ENCODE results near the gene ADD2.

The ADD2 gene

DNA sequence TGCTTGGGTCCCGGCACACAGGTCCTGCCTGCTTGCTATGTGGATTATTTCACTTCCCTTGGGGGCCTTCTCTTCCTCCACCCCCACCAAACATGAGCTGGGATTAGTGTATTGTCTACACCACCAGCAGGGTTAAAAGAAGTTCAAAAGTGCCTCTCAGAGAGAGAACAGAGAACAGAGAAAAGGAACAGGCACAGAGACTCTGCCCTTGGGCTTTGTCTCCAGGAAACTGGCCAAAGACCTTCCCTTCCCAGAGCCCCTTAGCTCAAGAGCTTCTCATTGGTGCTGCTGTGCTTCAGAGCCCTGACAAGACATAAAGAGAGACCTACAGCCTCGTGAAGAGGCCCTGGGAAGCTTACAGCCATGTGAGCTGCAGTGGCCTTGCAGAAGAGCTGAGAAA is 29.5 kb upstream of the ADD2 start:
- Histone ChIP-seq H3K4me3 (ENCODE audit: low read depth, low read length) (no peak overlapping the region), H3K27me3 (ENCODE audit: insufficient read depth, low read depth, severe bottlenecking) (no peaks in the 10 kb centered on the region), H3K27ac (no peak overlapping the region), H3K9me3 (ENCODE audit: severe bottlenecking) (peaks cover 10% of the 10 kb centered on the region), H3K36me3 (no peaks in the 10 kb centered on the region)
- DNase-seq: no peak
- TF ChIP-seq, protein P1, sequence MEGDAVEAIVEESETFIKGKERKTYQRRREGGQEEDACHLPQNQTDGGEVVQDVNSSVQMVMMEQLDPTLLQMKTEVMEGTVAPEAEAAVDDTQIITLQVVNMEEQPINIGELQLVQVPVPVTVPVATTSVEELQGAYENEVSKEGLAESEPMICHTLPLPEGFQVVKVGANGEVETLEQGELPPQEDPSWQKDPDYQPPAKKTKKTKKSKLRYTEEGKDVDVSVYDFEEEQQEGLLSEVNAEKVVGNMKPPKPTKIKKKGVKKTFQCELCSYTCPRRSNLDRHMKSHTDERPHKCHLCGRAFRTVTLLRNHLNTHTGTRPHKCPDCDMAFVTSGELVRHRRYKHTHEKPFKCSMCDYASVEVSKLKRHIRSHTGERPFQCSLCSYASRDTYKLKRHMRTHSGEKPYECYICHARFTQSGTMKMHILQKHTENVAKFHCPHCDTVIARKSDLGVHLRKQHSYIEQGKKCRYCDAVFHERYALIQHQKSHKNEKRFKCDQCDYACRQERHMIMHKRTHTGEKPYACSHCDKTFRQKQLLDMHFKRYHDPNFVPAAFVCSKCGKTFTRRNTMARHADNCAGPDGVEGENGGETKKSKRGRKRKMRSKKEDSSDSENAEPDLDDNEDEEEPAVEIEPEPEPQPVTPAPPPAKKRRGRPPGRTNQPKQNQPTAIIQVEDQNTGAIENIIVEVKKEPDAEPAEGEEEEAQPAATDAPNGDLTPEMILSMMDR (IDR thresholded peaks at IDR 0.05; ENCODE audit: low read depth, low read length): no peak

DNA sequence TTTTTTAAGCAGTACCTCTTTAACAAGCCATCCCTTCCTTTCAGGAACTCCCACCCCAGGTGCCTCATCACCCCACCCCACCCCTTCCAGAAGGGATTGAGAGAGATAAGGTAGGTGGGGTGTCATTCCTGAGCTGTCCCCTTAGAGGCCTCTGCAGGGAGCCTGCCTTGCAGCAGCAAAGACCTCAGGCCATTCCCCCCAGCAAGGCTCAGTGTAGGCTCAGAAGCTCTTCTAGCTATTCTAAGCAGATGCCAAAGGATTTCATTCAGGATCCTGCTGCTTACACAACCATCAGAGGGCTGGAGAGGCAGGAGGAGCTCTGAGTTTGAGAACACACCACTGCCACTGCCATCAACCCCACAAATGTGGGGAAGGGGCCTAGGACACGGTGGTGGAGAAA is 28.3 kb upstream of the ADD2 start:
- peaks cover 10% of the 10 kb centered on the region for H3K9me3 ChIP-seq (ENCODE audit: severe bottlenecking)
- H3K4me3 ChIP-seq (ENCODE audit: low read depth, low read length): no peak overlapping the region
- TF ChIP-seq, protein P1 (IDR thresholded peaks at IDR 0.05; ENCODE audit: low read depth, low read length): no peak
- no peaks in the 10 kb centered on the region for H3K27me3 ChIP-seq (ENCODE audit: insufficient read depth, low read depth, severe bottlenecking)
- H3K27ac ChIP-seq: no peak overlapping the region
- peak; percentile 62 for DNase-seq
- H3K36me3 ChIP-seq: no peaks in the 10 kb centered on the region

DNA sequence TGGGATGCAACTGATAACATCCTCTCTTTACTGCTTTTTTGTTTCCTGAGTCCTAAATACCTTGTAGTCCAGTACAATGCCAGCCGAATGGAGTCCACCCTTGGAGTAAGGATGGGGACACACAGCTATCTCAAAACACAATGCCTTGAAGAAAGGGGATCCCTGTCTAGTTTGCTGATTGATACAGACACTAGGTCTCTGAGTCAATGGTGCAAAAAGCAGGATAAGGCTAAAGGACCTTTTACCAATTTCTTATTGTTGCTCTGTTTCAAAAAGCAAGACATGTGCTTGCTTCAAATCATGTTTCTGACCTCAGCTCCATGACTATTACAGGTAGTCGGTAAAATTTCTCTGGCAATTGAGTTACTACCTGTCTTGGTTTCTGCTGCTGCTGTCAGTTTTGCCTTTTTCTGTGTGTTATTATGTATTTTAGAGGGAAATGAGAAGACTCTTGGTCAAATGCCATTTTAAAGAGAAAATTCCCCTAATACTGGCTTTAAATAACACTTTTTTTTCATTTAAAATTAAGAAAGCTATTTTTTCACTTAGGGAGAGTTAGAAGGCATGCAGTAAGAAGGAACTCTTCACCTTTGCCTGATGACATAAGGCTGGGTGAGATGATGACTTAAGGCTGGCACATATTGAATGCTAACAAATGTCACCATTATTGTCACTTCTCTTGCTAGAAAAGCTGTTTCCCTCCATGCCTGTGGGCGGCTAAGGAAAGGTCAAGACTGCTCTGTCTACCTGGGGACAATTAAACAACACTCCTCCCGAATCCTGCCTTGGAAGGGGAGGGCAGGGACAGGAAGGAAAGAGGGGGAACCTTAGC is 27.4 kb upstream of the ADD2 start:
- no peaks in the 10 kb centered on the region for H3K27me3 ChIP-seq (ENCODE audit: insufficient read depth, low read depth, severe bottlenecking)
- TF ChIP-seq, protein P1 (IDR thresholded peaks at IDR 0.05; ENCODE audit: low read depth, low read length): no peak
- H3K4me3 ChIP-seq (ENCODE audit: low read depth, low read length): no peak overlapping the region
- H3K27ac ChIP-seq: no peak overlapping the region
- H3K9me3 ChIP-seq (ENCODE audit: severe bottlenecking): peaks cover 10% of the 10 kb centered on the region
- H3K36me3 ChIP-seq: no peaks in the 10 kb centered on the region
- no peak for DNase-seq

DNA sequence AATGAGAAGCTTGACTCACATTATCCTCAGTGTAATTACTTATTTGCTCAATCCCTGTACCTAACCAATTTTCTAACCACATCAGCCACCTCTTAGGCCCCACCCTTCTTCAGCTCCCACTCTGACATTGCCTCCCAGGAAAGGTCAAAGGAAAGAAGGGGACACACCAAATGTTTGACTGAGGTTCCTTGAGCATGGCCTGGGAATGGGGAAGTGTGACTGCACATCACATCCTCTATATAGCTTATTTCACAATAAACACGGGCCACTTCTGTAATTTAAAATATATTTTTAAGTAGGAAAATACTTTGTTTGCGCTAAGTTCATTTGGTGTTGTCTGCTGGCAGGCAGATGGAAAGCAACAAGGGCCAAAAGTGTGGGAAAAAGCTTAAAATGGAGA is 25.4 kb upstream of the ADD2 start:
- Histone ChIP-seq H3K36me3 (no peaks in the 10 kb centered on the region), H3K27me3 (ENCODE audit: insufficient read depth, low read depth, severe bottlenecking) (peaks cover 11% of the 10 kb centered on the region), H3K27ac (no peak overlapping the region), H3K9me3 (ENCODE audit: severe bottlenecking) (no peaks in the 10 kb centered on the region), H3K4me3 (ENCODE audit: low read depth, low read length) (no peak overlapping the region)
- TF ChIP-seq, protein P1 (IDR thresholded peaks at IDR 0.05; ENCODE audit: low read depth, low read length): no peak
- DNase-seq: no peak

DNA sequence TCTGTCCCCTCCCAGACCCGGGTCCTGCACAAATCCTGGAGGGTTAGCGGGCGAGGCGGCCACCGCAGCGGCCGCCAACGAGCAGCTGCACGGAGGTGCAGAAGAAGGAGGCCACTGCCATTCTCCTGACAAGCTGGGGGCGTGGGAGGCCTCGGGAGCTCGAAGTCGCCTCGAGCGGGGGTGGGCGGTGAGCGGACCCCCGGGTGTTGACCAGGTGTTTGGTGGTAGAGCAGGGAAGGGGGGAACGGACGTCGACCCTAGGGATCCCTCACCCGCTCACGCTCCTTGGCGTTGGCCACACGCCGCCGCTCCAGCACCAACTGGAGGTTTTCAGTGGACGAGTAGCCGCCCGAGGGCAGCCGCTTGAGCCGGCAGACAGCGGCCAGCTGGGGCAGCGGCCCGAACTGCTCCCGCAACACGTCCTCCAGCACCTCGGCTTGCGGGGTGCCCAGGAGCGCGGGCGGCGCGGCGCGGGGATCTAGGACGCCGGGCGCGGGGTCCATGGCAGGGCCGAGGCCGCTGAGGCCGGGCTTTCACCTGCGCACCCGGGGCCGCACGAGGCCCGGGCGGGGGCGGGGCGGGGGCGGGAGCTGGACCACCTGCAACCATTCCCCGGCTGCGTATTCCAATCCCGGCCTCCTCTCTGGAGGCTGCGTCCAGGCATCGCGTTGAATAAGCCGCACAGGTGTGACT is 22.3 kb upstream of the ADD2 start, which contains the start of gene FIGLA:
TSS of gene FIGLA (minus strand) at position 508 of the 693 bp plus-strand sequence. CDS start at position 503, 5 bp downstream.
- Histone ChIP-seq H3K36me3 (no peaks in the 10 kb centered on the region), H3K27me3 (ENCODE audit: insufficient read depth, low read depth, severe bottlenecking) (peaks cover 11% of the 10 kb centered on the region), H3K9me3 (ENCODE audit: severe bottlenecking) (no peaks in the 10 kb centered on the region), H3K4me3 (ENCODE audit: low read depth, low read length) (peak within 1 kb of the TSS; percentile 30), H3K27ac (no peak within 1 kb of the TSS)
- no peak for DNase-seq
- TF ChIP-seq, protein P1 (IDR thresholded peaks at IDR 0.05; ENCODE audit: low read depth, low read length): no peak

All from WERI-Rb-1 (cell line).